PC-9 (cell line): Measurements from ENCODE around the gene HLA-B.

ENCODE experiments used
- EZH2 ChIP-seq: fragments of 200-600 bp; sonication (generic); IDR thresholded peaks from 2 replicates; pipeline ENCODE4 v1.8.0; 2017; ENCODE audit warnings: antibody characterized with exemption, low read depth
- TF ChIP-seq, protein P1 (sequence below): fragments of 200-600 bp; sonication (generic); conservative IDR thresholded peaks from 2 replicates; pipeline ENCODE4 v1.6.1; 2017; ENCODE audit warnings: mixed run types, antibody characterized with exemption, mild to moderate bottlenecking, moderate library complexity

DNA sequence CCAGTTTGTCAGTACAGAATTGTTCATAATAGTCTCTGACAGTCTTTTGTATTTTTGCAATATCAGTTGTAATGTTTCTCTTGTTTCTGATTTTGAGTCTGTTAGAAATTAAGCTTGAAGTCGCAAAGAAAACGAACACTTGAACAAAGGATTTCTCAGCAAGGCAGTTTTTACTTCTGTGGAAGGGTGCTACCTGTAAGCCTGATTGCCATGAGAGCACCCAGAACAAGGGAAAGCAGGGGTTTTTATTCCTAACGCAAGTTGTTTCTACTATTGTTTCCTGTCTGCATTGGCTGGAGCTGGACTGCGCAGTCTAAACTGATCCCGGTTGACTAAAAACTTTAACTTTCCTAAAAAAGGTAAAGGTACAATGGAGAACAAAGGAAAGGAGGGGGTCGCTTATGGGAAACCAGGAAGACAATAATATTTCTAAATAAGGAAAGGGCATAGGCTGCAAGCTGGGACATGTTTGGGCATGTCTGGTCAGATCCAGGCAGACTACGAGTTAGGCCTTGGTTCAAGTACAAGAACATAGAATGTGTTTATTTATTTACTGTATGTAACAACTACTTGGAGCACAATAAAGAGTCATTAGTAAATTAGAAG, 28.5 kb downstream of the HLA-B start:
- TF ChIP-seq, protein P1, sequence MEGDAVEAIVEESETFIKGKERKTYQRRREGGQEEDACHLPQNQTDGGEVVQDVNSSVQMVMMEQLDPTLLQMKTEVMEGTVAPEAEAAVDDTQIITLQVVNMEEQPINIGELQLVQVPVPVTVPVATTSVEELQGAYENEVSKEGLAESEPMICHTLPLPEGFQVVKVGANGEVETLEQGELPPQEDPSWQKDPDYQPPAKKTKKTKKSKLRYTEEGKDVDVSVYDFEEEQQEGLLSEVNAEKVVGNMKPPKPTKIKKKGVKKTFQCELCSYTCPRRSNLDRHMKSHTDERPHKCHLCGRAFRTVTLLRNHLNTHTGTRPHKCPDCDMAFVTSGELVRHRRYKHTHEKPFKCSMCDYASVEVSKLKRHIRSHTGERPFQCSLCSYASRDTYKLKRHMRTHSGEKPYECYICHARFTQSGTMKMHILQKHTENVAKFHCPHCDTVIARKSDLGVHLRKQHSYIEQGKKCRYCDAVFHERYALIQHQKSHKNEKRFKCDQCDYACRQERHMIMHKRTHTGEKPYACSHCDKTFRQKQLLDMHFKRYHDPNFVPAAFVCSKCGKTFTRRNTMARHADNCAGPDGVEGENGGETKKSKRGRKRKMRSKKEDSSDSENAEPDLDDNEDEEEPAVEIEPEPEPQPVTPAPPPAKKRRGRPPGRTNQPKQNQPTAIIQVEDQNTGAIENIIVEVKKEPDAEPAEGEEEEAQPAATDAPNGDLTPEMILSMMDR = no peak
- no peak for TF ChIP-seq EZH2
